Right hindlimb (tissue), 1 donor: ENCODE results near the gene SLC15A5.
A peak's percentile ranks its signal among the peaks of the same experiment; 100 is the strongest.

Experiments
- DNase-seq: peaks from one replicate; pipeline ENCODE4 v3.0.0-alpha.2; 2018

SLC15A5 gene

DNA sequence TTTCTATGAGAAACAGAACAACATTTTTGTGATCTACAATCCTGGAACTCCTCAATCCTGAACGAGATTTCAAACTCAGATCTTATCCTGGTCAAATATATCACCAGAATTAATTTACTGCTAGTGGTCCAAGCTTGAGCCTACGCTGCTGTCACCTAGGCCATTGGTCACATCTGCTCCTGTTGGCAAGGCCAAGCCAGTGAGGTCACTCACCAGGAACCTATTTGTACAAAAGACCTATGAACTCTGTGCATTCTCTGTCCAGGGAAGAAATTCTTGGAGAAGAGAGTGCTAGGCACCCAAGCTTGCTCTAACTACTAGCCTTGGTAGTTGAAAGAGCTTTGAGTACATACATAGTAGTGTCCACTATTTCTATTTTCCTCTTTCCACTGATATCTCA lies 106.1 kb downstream of the SLC15A5 start:
- DNase-seq, result no peak

DNA sequence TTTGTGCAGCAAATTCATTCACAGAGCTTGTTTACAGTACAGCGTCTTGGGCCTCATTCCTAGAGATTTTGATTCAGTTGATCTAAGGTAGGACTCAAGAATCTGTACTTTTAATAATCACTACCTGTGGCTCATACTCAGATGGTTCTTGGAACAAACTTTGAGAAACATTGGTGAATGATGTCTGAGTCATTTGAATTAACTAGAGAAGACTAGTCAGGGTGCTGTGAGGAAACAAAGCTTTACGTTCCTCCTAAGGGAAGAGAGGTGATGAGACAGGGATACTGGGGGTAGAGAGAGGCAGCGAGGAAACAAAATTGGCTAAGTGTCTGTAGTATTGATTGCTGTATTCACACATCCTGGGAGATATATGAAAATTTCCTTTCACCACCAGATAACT lies 109.4 kb downstream of the SLC15A5 start:
- no peak for DNase-seq

DNA sequence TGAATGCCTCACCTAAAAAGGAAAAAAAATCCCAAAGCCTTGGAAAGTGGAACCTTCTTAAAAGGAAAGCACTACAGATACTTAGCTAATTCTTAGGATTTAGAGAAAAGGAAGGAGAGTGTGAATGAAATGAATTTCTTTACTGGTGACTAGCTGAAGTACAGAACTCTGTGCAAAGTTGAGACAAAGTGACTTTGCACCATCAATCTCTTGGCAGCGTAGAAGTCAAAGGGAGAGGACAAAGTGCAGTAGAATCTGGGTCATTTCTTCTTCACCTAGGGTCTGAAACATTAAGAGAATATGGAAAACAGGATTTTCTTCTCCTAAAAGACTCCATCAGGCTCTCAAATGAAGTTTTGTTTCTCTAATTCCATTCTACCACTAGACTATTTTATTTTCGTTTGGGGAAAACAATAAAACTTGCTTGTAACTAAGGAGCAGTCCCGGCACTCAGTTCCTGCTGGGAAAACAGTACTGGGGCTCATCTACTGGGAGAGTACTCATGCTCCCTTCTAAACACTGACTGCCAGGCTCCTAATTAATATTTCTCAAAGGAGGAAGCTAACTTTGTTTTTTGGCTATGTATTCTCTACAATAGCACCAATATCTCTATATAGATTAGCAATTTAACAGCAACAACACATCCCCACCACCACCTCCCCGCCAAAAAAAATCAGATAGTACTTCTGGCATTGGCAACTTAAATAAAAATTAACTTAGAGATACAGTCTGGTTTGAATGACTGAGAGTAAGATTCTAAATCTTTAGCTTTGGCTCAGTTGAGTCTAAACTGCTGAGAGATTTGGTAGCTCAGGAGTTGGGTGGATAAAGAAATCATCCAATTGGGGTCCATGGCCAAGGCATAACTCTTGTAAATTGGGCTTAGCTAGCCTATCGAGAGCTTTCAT lies 110.7 kb downstream of the SLC15A5 start:
- no peak for DNase-seq

DNA sequence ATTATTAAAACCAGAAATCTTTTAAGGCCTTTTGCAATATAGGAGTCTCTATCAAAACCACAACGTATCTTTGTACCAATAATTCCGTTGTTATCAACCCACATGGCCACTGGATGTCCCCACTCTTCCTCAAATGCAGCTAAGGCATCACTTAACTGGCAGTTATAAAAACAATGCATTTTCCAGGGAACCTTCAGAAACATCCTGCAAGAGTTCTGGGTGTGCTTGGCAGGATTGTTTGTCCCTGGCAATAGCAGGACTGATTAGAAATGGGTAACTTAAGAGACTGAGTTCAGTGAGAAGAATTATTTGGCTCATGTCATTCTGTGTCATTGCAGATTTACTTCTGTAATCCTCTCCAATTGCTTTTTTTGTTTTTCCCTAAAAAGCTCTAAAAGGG lies 112.0 kb downstream of the SLC15A5 start:
- DNase-seq, result peak; percentile 63

DNA sequence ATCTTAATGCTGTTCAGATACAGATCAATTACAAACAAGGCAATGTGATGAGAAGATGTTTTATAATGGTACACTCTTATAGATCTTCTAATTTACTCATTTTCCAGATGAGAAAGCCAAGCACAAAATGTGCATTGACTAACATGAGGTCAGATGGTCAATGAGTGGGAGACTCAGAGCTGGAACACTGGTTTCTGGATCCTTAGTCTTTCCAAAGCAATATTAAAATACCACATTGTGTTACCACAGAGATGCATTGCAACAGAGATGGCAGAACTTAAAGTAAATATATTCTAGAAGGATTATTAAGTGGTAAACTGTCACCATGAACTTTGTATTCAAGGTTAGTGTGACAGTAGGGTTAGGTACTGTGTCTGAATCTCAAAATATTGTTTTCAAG lies 113.6 kb downstream of the SLC15A5 start:
- no peak for DNase-seq

DNA sequence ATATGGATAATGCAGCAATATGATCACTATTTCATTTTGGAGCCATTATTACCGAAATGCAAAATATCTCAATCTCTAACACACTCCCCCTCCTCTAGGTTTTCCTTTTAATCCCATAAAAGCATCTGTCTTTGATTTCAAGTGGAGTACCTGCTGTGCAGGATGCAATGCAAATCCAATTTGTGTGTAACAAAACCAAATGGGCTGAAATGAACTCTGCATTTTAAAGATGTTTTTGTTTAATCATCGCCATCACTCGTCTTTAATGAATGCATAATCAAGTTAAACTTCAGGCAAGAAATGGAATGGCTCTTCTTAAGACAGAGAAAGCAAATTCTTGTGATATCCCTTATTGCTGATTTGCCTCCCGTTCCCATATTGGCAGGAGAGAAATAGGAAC lies 114.3 kb downstream of the SLC15A5 start:
- no peak for DNase-seq

DNA sequence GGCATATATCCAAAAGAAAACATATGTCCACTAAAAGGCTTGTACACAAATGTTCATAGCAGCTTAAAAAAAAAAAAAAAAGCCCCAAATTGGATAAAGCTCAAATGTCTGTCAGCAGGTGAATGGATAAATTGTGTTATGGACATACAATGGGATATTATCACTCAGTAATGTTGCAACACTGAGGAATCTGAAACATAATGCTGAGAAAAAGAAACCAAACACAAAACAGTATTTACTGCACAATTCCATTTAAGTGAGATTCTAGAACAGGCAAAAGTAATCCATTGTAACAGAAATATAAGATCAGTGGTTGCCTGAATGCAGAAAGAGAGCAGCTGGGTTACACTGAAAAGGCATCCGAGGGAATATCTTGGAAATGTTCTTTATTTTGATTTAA lies 117.9 kb downstream of the SLC15A5 start:
- DNase-seq, result no peak

DNA sequence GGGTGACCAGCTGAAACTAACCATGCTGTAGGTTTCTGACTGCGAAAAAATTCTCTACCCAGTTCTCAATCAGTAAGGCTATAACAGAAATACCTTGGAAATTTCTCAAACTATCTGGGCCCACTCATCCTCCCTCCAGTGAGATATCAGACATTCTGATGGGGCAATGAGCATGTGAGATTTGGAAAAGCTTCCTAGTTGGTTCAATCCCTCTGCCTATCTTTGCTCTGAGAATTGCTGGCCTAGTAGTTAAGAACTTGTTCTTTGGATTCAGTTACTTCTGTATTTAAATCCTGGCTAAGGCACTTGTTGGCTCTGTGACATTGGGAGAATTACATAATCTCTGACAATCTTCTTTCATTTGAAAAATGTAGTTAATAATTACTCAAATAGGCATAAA lies 119.4 kb downstream of the SLC15A5 start:
- DNase-seq, result no peak

DNA sequence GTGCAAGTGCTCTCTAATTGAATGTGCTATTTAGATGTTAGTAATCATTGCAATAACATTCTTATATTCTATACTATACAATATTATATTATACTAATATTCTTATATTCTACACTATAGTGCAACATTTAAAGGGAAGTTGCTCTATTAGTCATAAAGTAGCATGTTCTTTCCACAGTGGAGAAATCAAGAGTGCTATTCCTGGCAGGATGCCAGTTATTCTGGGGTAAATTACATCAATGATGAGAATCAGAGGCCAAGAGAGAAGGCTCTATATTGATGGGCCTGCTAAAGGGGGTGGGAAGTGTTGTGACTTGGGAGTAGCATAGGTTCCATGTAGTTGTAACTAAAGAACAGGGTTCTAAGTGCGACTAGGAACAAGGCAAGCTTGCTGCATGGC lies 121.5 kb downstream of the SLC15A5 start:
- DNase-seq, result no peak

DNA sequence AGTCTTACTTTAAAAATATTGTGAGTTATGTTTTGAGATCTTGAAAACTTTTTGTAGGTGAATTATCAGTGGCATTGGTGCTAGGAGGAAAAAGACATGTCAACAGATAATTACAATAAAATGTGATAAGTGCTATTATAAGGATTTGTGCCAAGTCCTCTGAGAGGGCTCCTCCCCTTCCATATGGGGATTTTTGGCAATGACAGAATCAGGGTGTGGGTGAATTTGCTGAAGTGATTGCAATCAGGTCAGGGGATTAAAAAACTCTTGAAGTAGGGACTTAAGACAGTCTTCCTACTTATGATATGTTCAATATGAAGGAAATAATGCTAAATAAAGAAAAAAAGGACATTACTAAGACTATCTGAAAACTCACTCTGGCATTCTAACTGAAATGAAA lies 122.5 kb downstream of the SLC15A5 start:
- DNase-seq, result no peak

DNA sequence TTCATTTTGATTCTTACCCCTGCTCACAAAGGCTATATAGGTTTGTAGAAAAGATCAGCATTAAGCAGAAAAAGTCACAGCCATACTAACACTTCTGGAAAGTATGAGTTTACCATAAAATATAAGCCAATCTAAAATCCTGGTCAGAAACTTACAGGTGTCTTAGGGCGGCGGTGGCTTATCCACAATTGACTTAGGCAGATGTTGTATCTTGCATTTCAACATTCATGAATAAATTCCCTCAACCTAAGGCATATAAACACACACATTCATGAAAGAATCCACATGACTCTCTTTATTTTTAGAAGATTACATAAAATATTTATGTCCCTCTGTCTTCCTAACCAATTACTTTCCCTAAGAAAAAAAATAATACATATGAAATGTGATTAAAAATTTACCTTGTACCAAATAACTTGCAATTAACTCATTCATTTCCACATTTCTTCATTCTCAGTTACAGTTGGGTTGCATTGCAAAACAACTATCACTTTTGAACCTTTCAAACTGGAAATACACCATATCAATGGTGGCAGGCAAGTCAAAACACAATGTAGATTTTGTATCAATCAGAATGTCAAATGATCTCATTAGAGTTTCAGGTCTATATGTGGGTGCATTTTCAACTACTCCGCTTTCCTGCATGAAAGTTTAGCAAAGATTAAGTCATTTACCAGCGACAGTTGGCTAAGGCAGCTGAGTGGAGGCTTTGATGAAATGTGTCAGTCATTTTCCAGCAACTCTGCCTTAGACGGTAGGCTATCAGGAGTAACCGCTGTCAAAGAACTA lies 124.4 kb downstream of the SLC15A5 start:
- no peak for DNase-seq

DNA sequence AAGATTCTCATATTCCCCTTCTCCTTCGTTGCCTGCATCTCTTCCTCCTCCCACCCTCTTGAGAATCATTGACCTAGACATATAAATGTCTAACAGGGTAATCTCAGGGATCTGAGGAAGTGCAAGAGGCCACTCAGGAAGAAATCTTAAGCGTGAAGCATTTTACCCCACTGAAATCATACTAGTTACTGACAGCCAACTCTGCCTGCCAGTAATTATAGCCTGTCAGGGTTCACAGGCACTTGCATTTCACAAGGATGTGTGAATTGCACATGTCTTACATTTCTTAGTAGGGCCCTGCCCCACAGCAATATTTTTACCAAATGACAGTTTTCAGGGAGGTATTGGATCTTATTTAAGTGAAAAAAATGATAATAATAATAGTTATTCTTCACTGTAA lies 127.2 kb downstream of the SLC15A5 start:
- DNase-seq, result no peak

DNA sequence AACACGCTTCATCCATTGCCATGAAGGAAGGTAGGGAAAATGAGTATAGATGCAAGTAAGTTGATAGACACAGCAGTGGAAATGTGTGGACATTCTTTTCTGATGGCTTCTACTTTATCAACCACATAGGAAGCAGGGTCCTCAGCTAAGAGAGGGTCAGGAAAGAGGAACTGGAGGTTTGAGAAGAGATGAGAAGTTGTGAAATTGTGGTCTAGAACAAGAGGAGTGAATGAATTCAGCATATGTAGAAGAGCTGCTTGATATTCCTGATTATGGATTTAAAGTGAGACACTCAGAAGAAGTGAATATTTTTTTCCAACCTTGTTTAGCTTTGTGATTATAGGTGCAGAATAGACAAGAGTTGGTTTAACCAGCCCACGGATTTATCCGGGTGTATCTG lies 128.5 kb downstream of the SLC15A5 start:
- DNase-seq, result no peak
